GM10266 (cell line): Measurements from ENCODE around the gene GRK4.

ENCODE experiments used
- DNase-seq: peaks from one replicate; pipeline ENCODE4 v3.0.0; 2012; ENCODE audit errors: extremely low spot score
- CTCF ChIP-seq: IDR thresholded peaks from 2 replicates; pipeline ENCODE4 v1.5.1; 2012; ENCODE audit warnings: mild to moderate bottlenecking, low read depth; ENCODE audit not compliant: control insufficient read depth, insufficient read depth; ENCODE audit errors: missing control alignments

The GRK4 gene

GRCh38 chr4:3054169-3054759 lies 90.9 kb downstream of the GRK4 start:
- no peak for TF ChIP-seq CTCF
- DNase-seq, result no peak

- DNase-seq, result no peak
- TF ChIP-seq CTCF, result no peak
Observed at GRCh38 chr4:3059943-3060342, 96.6 kb downstream of the GRK4 start.

- no peak for TF ChIP-seq CTCF
- no peak for DNase-seq
Observed at GRCh38 chr4:3060946-3061345, 97.6 kb downstream of the GRK4 start.

- DNase-seq, result no peak
Observed at GRCh38 chr4:3062471-3062870, 99.1 kb downstream of the GRK4 start.

GRCh38 chr4:3065551-3065950 lies 102.2 kb downstream of the GRK4 start:
- TF ChIP-seq CTCF, result no peak
- no peak for DNase-seq

More at GRCh38 chr4:3062471-3062870, 99.1 kb downstream of the GRK4 start:
- TF ChIP-seq CTCF, result no peak

- TF ChIP-seq CTCF, result no peak
- DNase-seq, result no peak
Observed at GRCh38 chr4:3066836-3067400, 103.5 kb downstream of the GRK4 start.

- no peak for DNase-seq
Observed at GRCh38 chr4:3067473-3068001, 104.2 kb downstream of the GRK4 start.

More at GRCh38 chr4:3067473-3068001, 104.2 kb downstream of the GRK4 start:
- no peak for TF ChIP-seq CTCF
